SK-N-SH (cell line): Measurements from ENCODE around the gene RAB4B.

ENCODE experiments used
- CTCF ChIP-seq: fragments of 200-600 bp; sonication (generic); IDR thresholded peaks from 2 replicates; pipeline ENCODE4 v1.6.1; 2017; ENCODE audit warnings: antibody characterized with exemption, mild to moderate bottlenecking, moderate library complexity
- EZH2phosphoT487 ChIP-seq: fragments of 200-600 bp; sonication (generic); IDR thresholded peaks from 2 replicates; pipeline ENCODE4 v1.6.1; 2017; ENCODE audit warnings: low read depth, mixed run types, mild to moderate bottlenecking, antibody characterized with exemption, moderate library complexity, borderline replicate concordance
- RAD21 ChIP-seq: IDR thresholded peaks from 2 replicates; pipeline ENCODE4 v1.6.1; 2012; ENCODE audit warnings: mild to moderate bottlenecking, low read length
- REST ChIP-seq: IDR thresholded peaks from 2 replicates; pipeline ENCODE4 v1.6.1; 2012; ENCODE audit warnings: mild to moderate bottlenecking, low read depth, low read length, moderate library complexity
- YY1 ChIP-seq: IDR thresholded peaks from 2 replicates; pipeline ENCODE4 v1.4.0; 2012; ENCODE audit warnings: low read depth, mild to moderate bottlenecking

GRCh38 chr19:40791349-40791748 is 13.3 kb downstream of the RAB4B start:
- TF ChIP-seq RAD21 (no peak), YY1 (no peak), CTCF (no peak), REST (no peak), EZH2phosphoT487 (no peak)
